DND-41 (cell line): ENCODE data around the gene IFNA1.
"Not testable (repeated sequence)": the region's sequence is repeated elsewhere in the genome, so short reads cannot be mapped to it uniquely, and the experiment has no call there.

Source experiments
- ATAC-seq: fragments of 200-7000 bp; cut with Tn5 transposase; 3 replicates; pipeline ENCODE4 v1.9.1; 2021; ENCODE audit warnings: low read depth; ENCODE audit not compliant: insufficient read depth
- DNase-seq: peaks from one replicate; pipeline ENCODE4 v3.0.0-alpha.2; 2020
- H2AFZ ChIP-seq: 2 replicates; pipeline ENCODE4 v1.6.0; 2012; ENCODE audit warnings: low read depth, low read length
- H3K27ac ChIP-seq: 2 replicates; pipeline ENCODE4 v1.5.1; 2012; ENCODE audit warnings: low read length, inconsistent platforms
- H3K27me3 ChIP-seq: fragments of 200-600 bp; sonication (generic); 2 replicates; pipeline ENCODE4 v1.6.0; 2012; ENCODE audit warnings: low read length, mild to moderate bottlenecking, inconsistent platforms; ENCODE audit not compliant: insufficient read depth, poor library complexity
- H3K36me3 ChIP-seq: 2 replicates; pipeline ENCODE4 v1.5.1; 2012; ENCODE audit warnings: low read length, inconsistent platforms; ENCODE audit not compliant: insufficient read depth
- H3K4me1 ChIP-seq: 2 replicates; pipeline ENCODE4 v1.5.1; 2012; ENCODE audit warnings: mild to moderate bottlenecking, low read length; ENCODE audit not compliant: insufficient read depth
- H3K4me2 ChIP-seq: 2 replicates; pipeline ENCODE4 v1.6.0; 2012; ENCODE audit warnings: mild to moderate bottlenecking, moderate library complexity, low read length, inconsistent platforms; ENCODE audit not compliant: insufficient read depth
- H3K4me3 ChIP-seq, 2 experiments: fragments of 200-600 bp in 1 of 2; shearing (Covaris generic) in 1 of 2; 2 replicates each; pipeline ENCODE4 v1.5.1; 2012 to 2016; ENCODE audit warnings: inconsistent platforms in 2 of 2, low read length in 2 of 2, mild to moderate bottlenecking in 2 of 2, low read depth in 1 of 2, moderate library complexity in 1 of 2
- H3K79me2 ChIP-seq: 2 replicates; pipeline ENCODE4 v1.6.0; 2012; ENCODE audit warnings: low read length, inconsistent platforms; ENCODE audit not compliant: insufficient read depth
- H3K9ac ChIP-seq: 2 replicates; pipeline ENCODE4 v1.6.0; 2012; ENCODE audit warnings: low read depth, mild to moderate bottlenecking, inconsistent platforms, low read length, moderate library complexity
- H3K9me3 ChIP-seq: 2 replicates; pipeline ENCODE4 v1.5.1; 2012; ENCODE audit warnings: low read length, moderate library complexity, mild to moderate bottlenecking, inconsistent platforms; ENCODE audit not compliant: insufficient read depth, severe bottlenecking
- H4K20me1 ChIP-seq: 2 replicates; pipeline ENCODE4 v1.6.0; 2012; ENCODE audit warnings: low read length; ENCODE audit not compliant: insufficient read depth
- CTCF ChIP-seq: IDR thresholded peaks from 2 replicates; pipeline ENCODE4 v1.5.1; 2012; ENCODE audit warnings: borderline replicate concordance, low read length, moderate library complexity, mild to moderate bottlenecking; ENCODE audit not compliant: poor library complexity, severe bottlenecking; ENCODE audit errors: extremely low read depth
- EZH2 ChIP-seq: IDR thresholded peaks from 3 replicates; pipeline ENCODE4 v1.6.1; 2012; ENCODE audit warnings: borderline replicate concordance, low read depth, mild to moderate bottlenecking, moderate library complexity, low read length, inconsistent platforms; ENCODE audit not compliant: severe bottlenecking

The IFNA1 gene

GRCh38 chr9:21429191-21429590, 11.0 kb upstream of the IFNA1 start:
- no peak for ATAC-seq
- Histone ChIP-seq H4K20me1 (no peaks in the 10 kb centered on the region), H3K79me2 (no peaks in the 10 kb centered on the region), H3K4me3 (no peak overlapping the region), H2AFZ (no peak overlapping the region), H3K4me2 (no peak overlapping the region), H3K9ac (no peak overlapping the region), H3K36me3 (no peaks in the 10 kb centered on the region), H3K27ac (no peak overlapping the region), H3K9me3 (no peaks in the 10 kb centered on the region), H3K27me3 (peaks cover 2% of the 10 kb centered on the region), H3K4me1 (no peaks in the 10 kb centered on the region)
- DNase-seq, result no peak
- TF ChIP-seq EZH2 (no peak), CTCF (no peak)

GRCh38 chr9:21432672-21433425, 7.4 kb upstream of the IFNA1 start:
- Histone ChIP-seq H3K27ac (no peak overlapping the region), H3K4me1 (no peaks in the 10 kb centered on the region), H2AFZ (no peak overlapping the region), H4K20me1 (no peaks in the 10 kb centered on the region), H3K4me3 (no peak overlapping the region), H3K27me3 (peaks cover 3% of the 10 kb centered on the region), H3K9ac (no peak overlapping the region), H3K9me3 (no peaks in the 10 kb centered on the region), H3K36me3 (no peaks in the 10 kb centered on the region), H3K79me2 (no peaks in the 10 kb centered on the region), H3K4me2 (no peak overlapping the region)
- ATAC-seq (no peak), DNase-seq (no peak)
- TF ChIP-seq EZH2 (no peak), CTCF (no peak)

GRCh38 chr9:21434202-21435014, 5.8 kb upstream of the IFNA1 start:
- Histone ChIP-seq H3K9ac (no peak overlapping the region), H3K4me2 (no peak overlapping the region), H3K79me2 (no peaks in the 10 kb centered on the region), H2AFZ (no peak overlapping the region), H3K27me3 (peaks cover 3% of the 10 kb centered on the region), H3K9me3 (no peaks in the 10 kb centered on the region), H3K36me3 (no peaks in the 10 kb centered on the region), H4K20me1 (no peaks in the 10 kb centered on the region), H3K27ac (no peak overlapping the region), H3K4me3 (no peak overlapping the region), H3K4me1 (no peaks in the 10 kb centered on the region)
- TF ChIP-seq EZH2 (no peak), CTCF (peak; percentile 35)
- peak; percentile 24 for DNase-seq
- ATAC-seq, result no peak

- H3K9me3 ChIP-seq, H2AFZ ChIP-seq, H3K79me2 ChIP-seq, H4K20me1 ChIP-seq, H3K4me2 ChIP-seq, H3K27ac ChIP-seq, H3K9ac ChIP-seq, H3K27me3 ChIP-seq, ATAC-seq, H3K4me1 ChIP-seq, H3K36me3 ChIP-seq, H3K4me3 ChIP-seq, DNase-seq: not testable (repeated sequence)
These were observed 5.2 kb upstream of the IFNA1 start for GRCh38 chr9:21435015-21435383.
